ENCODE results near the gene S100A8.
"Not testable (repeated sequence)": the region's sequence is repeated elsewhere in the genome, so short reads cannot be mapped to it uniquely, and the experiment has no call there.

The S100A8 gene

GRCh38 chr1:153360592-153361479, 30.0 kb downstream of the S100A8 start:
- DNase-seq = no peak

GRCh38 chr1:153360190-153360589, 30.7 kb downstream of the S100A8 start:
- no peak for DNase-seq

- DNase-seq = no peak
Observed at GRCh38 chr1:153359241-153359640, 31.6 kb downstream of the S100A8 start.

- DNase-seq = no peak
Observed at GRCh38 chr1:153358691-153358975, 32.2 kb downstream of the S100A8 start.

GRCh38 chr1:153357853-153358690, 32.8 kb downstream of the S100A8 start, which contains the start of gene S100A9:
TSS of gene S100A9 (plus strand) at chr1:153357854. CDS start at chr1:153358284, 430 bp downstream.
- no peak for DNase-seq

GRCh38 chr1:153357076-153357852, 33.6 kb downstream of the S100A8 start:
- DNase-seq = no peak

GRCh38 chr1:153356392-153357075, 34.3 kb downstream of the S100A8 start:
- DNase-seq = no peak

- DNase-seq = peak; percentile 62
Observed at GRCh38 chr1:153355445-153356071, 35.3 kb downstream of the S100A8 start.

GRCh38 chr1:153354515-153355193, 36.2 kb downstream of the S100A8 start:
- no peak for DNase-seq

- no peak for DNase-seq
Observed at GRCh38 chr1:153353226-153353947, 37.5 kb downstream of the S100A8 start.

GRCh38 chr1:153352523-153352922, 38.4 kb downstream of the S100A8 start:
- DNase-seq = peak; percentile 76

- no peak for DNase-seq
Observed at GRCh38 chr1:153350321-153350957, 40.4 kb downstream of the S100A8 start.

GRCh38 chr1:153349363-153350320, 41.2 kb downstream of the S100A8 start:
- no peak for DNase-seq

GRCh38 chr1:153348511-153349362, 42.1 kb downstream of the S100A8 start, which contains the start of gene PGLYRP4:
TSS of gene PGLYRP4 (minus strand) at chr1:153348841. CDS start at chr1:153347932, 909 bp downstream.
- DNase-seq = no peak

GRCh38 chr1:153347856-153348255, 43.0 kb downstream of the S100A8 start:
- no peak for DNase-seq

- DNase-seq = not testable (repeated sequence)
Observed at GRCh38 chr1:153347049-153347448, 43.8 kb downstream of the S100A8 start.

- DNase-seq = no peak
Observed at GRCh38 chr1:153346077-153346723, 44.7 kb downstream of the S100A8 start.

Measured in stimulated activated CD8-positive, alpha-beta memory T cell treated with anti-CD3 and anti-CD28 coated beads, Interleukin-4, amount 100 ng/mL, for 48 hours (primary cell).